K562 (cell line): ENCODE results near the gene TRIM33. TPM values are rescaled to one million over a fixed set of nuclear protein-coding genes. Genes with fewer than 3 reads are reported as not detected.

Experiments used
- ATAC-seq: fragments of 200-7000 bp; cut with Tn5 transposase; 3 replicates; pipeline ENCODE4 v1.9.1; 2020; ENCODE audit warnings: moderate library complexity
- BruUV-seq: library from RNA; stranded (reverse); fragments of 400-500 nt; replicated peaks from 2 replicates; lab custom pipeline; 2021; lab: Mats Ljungman, UMichigan
- CTCF ChIA-PET: fragments of 300-600 bp; formaldehyde crosslinking; extraction: SDS; loops from one replicate; lab custom pipeline; 2021; ENCODE audit warnings: low intra/inter-chr PET ratio; lab: Yijun Ruan, JAX
- POLR2A ChIA-PET: fragments of 300-600, 350-650 bp; sonication (Branson Sonifier 250); formaldehyde crosslinking; extraction: SDS; loops from one replicate; lab custom pipeline; 2021; ENCODE audit warnings: antibody characterized with exemption, inconsistent platforms; lab: Yijun Ruan, JAX
- DNase-seq, 4 experiments: peaks; one replicate each; pipeline versions ENCODE4 v3.0.0 to v3.0.0-alpha.2; 2011 to 2018; ENCODE audit warnings: low spot score in 3 of 4, mixed read lengths in 3 of 4; ENCODE audit errors: extremely low read depth in 1 of 4
- FAIRE-seq: peaks from 2 replicates; lab custom pipeline; 2011; peaks lifted over from hg19 to GRCh38; lab: Jason Lieb, UNC
- H2AFZ ChIP-seq: 2 replicates; pipeline ENCODE4 v1.6.0; 2011; ENCODE audit warnings: low read depth, low read length, control low read depth, inconsistent platforms
- H3K27ac ChIP-seq: fragments of 200-600 bp; 3 replicates; pipeline ENCODE4 v1.8.0; 2011; ENCODE audit warnings: low read depth, mild to moderate bottlenecking, control low read depth, inconsistent platforms, low read length, moderate library complexity, mixed read lengths; ENCODE audit errors: extremely low read depth
- H3K27me3 ChIP-seq, 2 experiments: fragments of 300-600 bp in 1 of 2; 2 replicates in 1 of 2; 3 replicates in 1 of 2; pipeline versions ENCODE4 v1.6.0 to v1.8.0; 2011; ENCODE audit warnings: inconsistent platforms in 2 of 2, low read length in 2 of 2, mild to moderate bottlenecking in 1 of 2, mixed read lengths in 1 of 2, moderate library complexity in 1 of 2; ENCODE audit not compliant: control insufficient read depth in 2 of 2, insufficient read depth in 2 of 2
- H3K36me3 ChIP-seq: fragments of 300-600 bp; 3 replicates; pipeline ENCODE4 v1.8.0; 2011; ENCODE audit warnings: mild to moderate bottlenecking, low read length, inconsistent platforms; ENCODE audit not compliant: control insufficient read depth, insufficient read depth
- H3K4me1 ChIP-seq, 2 experiments: fragments of 200-600 bp in 1 of 2; replicated peaks in 1 of 2; 2 replicates in 1 of 2; 3 replicates in 1 of 2; pipeline versions ENCODE4 v1.5.1 to v1.8.0; 2011; ENCODE audit warnings: inconsistent platforms in 2 of 2, low read length in 2 of 2, mild to moderate bottlenecking in 1 of 2, mixed read lengths in 1 of 2, moderate library complexity in 1 of 2; ENCODE audit not compliant: control insufficient read depth in 2 of 2, insufficient read depth in 2 of 2
- H3K4me2 ChIP-seq: 2 replicates; pipeline ENCODE4 v1.6.1; 2011; ENCODE audit warnings: low read length, control low read depth, inconsistent platforms, mixed read lengths; ENCODE audit not compliant: insufficient read depth
- H3K4me3 ChIP-seq: fragments of 200-600 bp; sonication (generic), shearing (Covaris generic); 2 replicates; pipeline ENCODE4 v1.5.1; 2016; ENCODE audit warnings: control low read depth, inconsistent platforms
- H3K79me2 ChIP-seq: fragments of 200-600 bp; 3 replicates; pipeline ENCODE4 v1.8.0; 2011; ENCODE audit warnings: low read length, inconsistent platforms; ENCODE audit not compliant: control insufficient read depth, insufficient read depth
- H3K9ac ChIP-seq, 2 experiments: 2 replicates each; pipeline versions ENCODE4 v1.6.0 to v1.6.1; 2011; ENCODE audit warnings: low read depth in 2 of 2, low read length in 2 of 2, control low read depth in 1 of 2, inconsistent platforms in 1 of 2, mild to moderate bottlenecking in 1 of 2, mixed read lengths in 1 of 2; ENCODE audit not compliant: insufficient read depth in 1 of 2
- H3K9me1 ChIP-seq: one replicate; pipeline ENCODE4 v1.6.0; 2011; ENCODE audit warnings: inconsistent platforms, mild to moderate bottlenecking, low read length, moderate library complexity; ENCODE audit not compliant: control insufficient read depth, insufficient read depth
- H3K9me3 ChIP-seq: replicated peaks from 2 replicates; pipeline ENCODE4 v1.5.1; 2011; ENCODE audit warnings: low read depth, low read length, inconsistent platforms; ENCODE audit not compliant: control insufficient read depth, insufficient read depth
- H4K20me1 ChIP-seq: replicated peaks from 2 replicates; pipeline ENCODE4 v1.6.1; 2011; ENCODE audit warnings: low read length, inconsistent platforms, mixed read lengths; ENCODE audit not compliant: control insufficient read depth, insufficient read depth
- CC2D1A ChIP-seq: fragments of 450-650 bp; IDR thresholded peaks from 2 replicates; pipeline ENCODE4 v1.6.1; 2017; ENCODE audit warnings: mild to moderate bottlenecking
- CTBP1 ChIP-seq: fragments of 450-650 bp; IDR thresholded peaks from 2 replicates; pipeline ENCODE4 v1.6.1; 2016; ENCODE audit warnings: borderline replicate concordance
- ILK ChIP-seq: fragments of 450-650 bp; IDR thresholded peaks from 2 replicates; pipeline ENCODE4 v1.6.1; 2016; ENCODE audit warnings: missing genetic modification characterization, low read depth, mild to moderate bottlenecking, missing compliant biosample characterization, moderate library complexity, borderline replicate concordance
- RFX1 ChIP-seq: fragments of 450-650 bp; IDR thresholded peaks from 2 replicates; pipeline ENCODE4 v1.6.1; 2016; ENCODE audit warnings: mild to moderate bottlenecking, moderate library complexity
- SLC30A9 ChIP-seq: fragments of 250-450 bp; sonication (Bioruptor Pico); IDR thresholded peaks from 2 replicates; pipeline ENCODE4 v1.8.0; 2022; ENCODE audit warnings: mild to moderate bottlenecking, moderate library complexity
- STAG1 ChIP-seq: sonication (generic); formaldehyde crosslinking; IDR thresholded peaks from 2 replicates; pipeline ENCODE4 v1.5.0; 2020; ENCODE audit warnings: missing genetic modification reagents, borderline replicate concordance
- XRCC3 ChIP-seq: fragments of 450-650 bp; IDR thresholded peaks from 2 replicates; pipeline ENCODE4 v1.6.1; 2017; ENCODE audit warnings: mild to moderate bottlenecking, moderate library complexity
- ZNF507 ChIP-seq: conservative IDR thresholded peaks from 2 replicates; pipeline ENCODE4 v1.6.1; 2017; ENCODE audit warnings: missing genetic modification characterization, missing compliant biosample characterization
- ZNF707 ChIP-seq: fragments of 250-450 bp; sonication (Bioruptor Pico); conservative IDR thresholded peaks from 2 replicates; pipeline ENCODE4 v1.8.0; 2022; ENCODE audit warnings: inconsistent platforms, mild to moderate bottlenecking, moderate library complexity
- WGBS: fragments of 100-300 bp; shearing (Covaris generic); methylation state at CpG from one replicate; pipeline ENCODE4 v1.1.6; 2016; ENCODE audit warnings: low coverage, mixed read lengths; ENCODE audit not compliant: insufficient coverage; ENCODE audit errors: missing lambda C conversion rate; 5-methylcytosine and 5-hydroxymethylcytosine counted together
- in situ Hi-C: fragments of 300-500 bp; cut with MboI; formaldehyde crosslinking; loops from 4 replicates; pipeline ENCODE4 v1.15.0; 2018; ENCODE audit warnings: inconsistent platforms, mixed read lengths
- intact Hi-C: fragments of 100-400 bp; cut with micrococcal nuclease; formaldehyde crosslinking; loops from 2 replicates; pipeline ENCODE4 v1.14.2; 2022
- polyA plus RNA-seq, 8 experiments: library from polyadenylated mRNA; depleted of rRNA in 4 of 8; stranded (reverse) in 5 of 8; unstranded in 3 of 8; fragments of >200 nt; fragmentation: Nextera tagmentation in 2 of 8; fragmentation: Illumina TruSeq in 1 of 8; extraction: Ambion mirVana in 2 of 8; extraction: Trizol in 1 of 8; gene quantifications; 2 replicates each; pipeline versions ENCODE4 v1.2.1 to v1.2.3, GENCODE V29; 2011 to 2014; ENCODE audit warnings: inconsistent platforms in 1 of 8, missing spikeins in 1 of 8
- total RNA-seq, 7 experiments: library from RNA; depleted of rRNA in 6 of 7; stranded (reverse); fragments of >200 nt in 6 of 7; fragmentation: Illumina TruSeq in 2 of 7; extraction: Trizol in 2 of 7; gene quantifications; 2 replicates each; pipeline versions ENCODE4 v1.2.1 to v1.2.3, GENCODE V29; 2011 to 2021; ENCODE audit warnings: low replicate concordance in 1 of 7

The TRIM33 gene
- total and polyA plus RNA-seq, 9 of the 15 experiments (the other 6 are each of a cell fraction or from before 2014, with no cell fraction given) = 9.3 to 58.4 (median 40.2) TPM

- ChIA-PET CTCF (no interaction called here), POLR2A (interaction anchor here (0.9 to 2.0 kb wide), 2 partner anchors 9 to 15 kb away, joined by 3 to 8 read pairs; no protein-coding TSS in a partner anchor)
- BruUV-seq = no TSS peak
- H3K27me3 ChIP-seq = no peaks in the 10 kb centered on the region
- H3K9ac ChIP-seq = no peak overlapping the region
- H3K4me1 ChIP-seq = peaks cover 7 to 31% of the 10 kb centered on the region in 2 experiments; a peak in 4 of 5 replicates
- H3K4me2 ChIP-seq = no peak overlapping the region
- no peak overlapping the region for H3K27ac ChIP-seq
- no peak for ATAC-seq
- no peak for FAIRE-seq
- in situ Hi-C loops = no loop called here
- no peak for TF ChIP-seq ILK (tag)
- TF ChIP-seq STAG1 (CRISPR knock-in tag) = no peak
- no peak for TF ChIP-seq CTBP1
- no peak for TF ChIP-seq XRCC3
- TF ChIP-seq ZNF507 (tag) = no peak
- TF ChIP-seq ZNF707 = no peak
- no peak for TF ChIP-seq RFX1
- no peak for TF ChIP-seq CC2D1A
- TF ChIP-seq SLC30A9 (CRISPR knock-in tag) = no peak
- intact Hi-C loops = no loop called here
- no peaks in the 10 kb centered on the region for H3K9me1 ChIP-seq
- DNase-seq = no peak
- no peak overlapping the region for H3K4me3 ChIP-seq
- peaks cover 10% of the 10 kb centered on the region for H3K9me3 ChIP-seq
- H2AFZ ChIP-seq = no peak overlapping the region
- peaks cover 14% of the 10 kb centered on the region; the same call in 2 of the 3 replicates for H3K79me2 ChIP-seq
- peaks cover 6% of the 10 kb centered on the region; the same call in 1 of the 2 replicates for H4K20me1 ChIP-seq
- peaks cover 82% of the 10 kb centered on the region for H3K36me3 ChIP-seq
- 100% methylated on average over 1 of the region's 1 CpG for WGBS
Observed at GRCh38 chr1:114454539-114454938, 56.5 kb downstream of the TRIM33 start.
